Esophagus squamous epithelium (tissue), 5 donors: ENCODE results near the gene TMEM101. TPM values are rescaled to one million over a fixed set of nuclear protein-coding genes. Genes with fewer than 3 reads are reported as not detected.
A peak's percentile ranks its signal among the peaks of the same experiment; 100 is the strongest.
"Not testable (repeated sequence)": the region's sequence is repeated elsewhere in the genome, so short reads cannot be mapped to it uniquely, and the experiment has no call there.

Experiments used
- DNase-seq: peaks from one replicate; lab custom pipeline; 2025; lab: John Stamatoyannopoulos, UW
- H3K27ac ChIP-seq, 4 donors: fragments of 200-600 bp; sonication (generic); one replicate each; pipeline ENCODE4 v1.5.1; 2016 to 2019; ENCODE audit warnings: mild to moderate bottlenecking in 1 of 4
- H3K27me3 ChIP-seq, 4 donors: fragments of 200-600 bp; sonication (generic); 1 replicate in 3 of 4; 2 replicates in 1 of 4; pipeline versions ENCODE4 v1.5.1 to v1.6.0; 2017 to 2021; ENCODE audit warnings: antibody characterized with exemption in 1 of 4
- H3K36me3 ChIP-seq, 3 donors: fragments of 200-600 bp; sonication (generic); one replicate each; pipeline ENCODE4 v1.5.1; 2016 to 2019
- H3K4me1 ChIP-seq, 3 donors: fragments of 200-600 bp; sonication (generic); one replicate each; pipeline ENCODE4 v1.5.1; 2017 to 2019
- H3K4me3 ChIP-seq, 4 donors: fragments of 200-600 bp; sonication (generic); 1 replicate in 3 of 4; 2 replicates in 1 of 4; pipeline ENCODE4 v1.5.1; 2016 to 2019; ENCODE audit warnings: mild to moderate bottlenecking in 2 of 4, moderate library complexity in 1 of 4
- H3K9me3 ChIP-seq, 3 donors: fragments of 200-600 bp; sonication (generic); one replicate each; pipeline ENCODE4 v1.5.1; 2016 to 2019
- POLR2A ChIP-seq, 4 donors: fragments of 450-650 bp; IDR thresholded peaks; one replicate each; pipeline ENCODE4 v1.6.1; 2017; ENCODE audit warnings: antibody characterized with exemption in 4 of 4, mild to moderate bottlenecking in 4 of 4, moderate library complexity in 3 of 4
- WGBS, 2 donors: methylation state at CpG; one replicate each; pipeline ENCODE4 v1.1.5; 2018; 5-methylcytosine and 5-hydroxymethylcytosine counted together
- intact Hi-C: fragments of 100-400 bp; cut with DNase I; formaldehyde crosslinking; loops from one replicate; pipeline ENCODE4 v1.15.0; 2022
- total RNA-seq, 4 donors: library from RNA; depleted of rRNA; stranded (reverse); fragments of >200 nt; gene quantifications; one replicate each; pipeline ENCODE4 v1.1.0, GENCODE V29; 2016
- TF ChIP-seq, protein P1 (sequence below), 6 experiments: fragments of 450-650 bp in 4 of 6; fragments of 200-600 bp in 2 of 6; sonication (generic) in 2 of 6; IDR thresholded peaks; one replicate each; pipeline ENCODE4 v1.5.1; 2016 to 2019; ENCODE audit warnings: antibody characterized with exemption in 6 of 6, mild to moderate bottlenecking in 4 of 6, moderate library complexity in 4 of 6
- donor health status: DM: yes; HTN: yes; CAD: no.

Gene TMEM101
- total RNA-seq, 4 donors from 2014 or later, result 20.6 to 40.8 (median 34.1) TPM

DNA sequence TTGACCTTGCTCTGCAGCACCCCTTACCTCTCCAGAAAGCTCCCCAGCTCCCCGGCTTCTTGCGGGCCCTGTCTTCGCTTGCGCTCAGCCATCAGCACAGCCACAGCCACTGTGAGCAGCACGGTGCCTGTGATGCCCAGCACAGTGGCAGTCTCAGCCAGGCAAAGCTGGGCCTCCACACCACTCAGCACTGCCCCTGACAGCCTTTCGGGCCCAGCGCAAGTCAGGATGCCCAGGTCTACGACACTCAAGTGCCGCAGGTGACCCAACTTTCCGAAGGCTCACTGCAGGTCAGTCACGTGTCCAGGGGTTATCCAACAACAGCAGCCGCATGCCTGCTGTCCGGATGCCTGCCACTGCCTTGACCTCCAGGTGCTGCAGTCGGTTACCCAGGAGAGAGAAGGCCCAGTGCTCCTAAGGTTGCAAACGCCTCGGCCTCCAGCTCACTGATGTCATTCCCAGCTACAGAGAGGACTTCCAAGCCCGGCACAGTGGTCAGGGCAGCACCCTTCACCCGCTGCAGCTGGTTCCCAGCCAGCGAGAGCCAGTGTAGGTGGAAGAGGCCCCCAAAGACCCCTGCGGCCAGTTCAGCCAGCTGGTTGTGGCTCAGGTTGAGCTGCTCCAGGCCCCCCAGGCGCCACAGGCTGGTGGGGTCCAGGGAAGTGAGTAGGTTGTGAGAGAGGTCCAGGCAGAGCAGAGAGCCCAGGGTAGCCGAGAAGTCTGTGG lies 8.9 kb upstream of the TMEM101 start:
- intact Hi-C loops, result no loop called here
- Histone ChIP-seq H3K36me3 (peaks cover 0 to 49% (median 0%) of the 10 kb centered on the region in 3 donors), H3K27me3 (no peaks in the 10 kb centered on the region), H3K4me3 (no peak overlapping the region), H3K4me1 (no peaks in the 10 kb centered on the region), H3K27ac (no peak overlapping the region), H3K9me3 (no peaks in the 10 kb centered on the region)
- WGBS, 2 donors, result 92 to 94% methylated on average over 4 to 11 of the region's 22 CpGs
- no peak for DNase-seq
- TF ChIP-seq POLR2A (IDR thresholded peaks at IDR 0.05), result no peak
- TF ChIP-seq, protein P1, sequence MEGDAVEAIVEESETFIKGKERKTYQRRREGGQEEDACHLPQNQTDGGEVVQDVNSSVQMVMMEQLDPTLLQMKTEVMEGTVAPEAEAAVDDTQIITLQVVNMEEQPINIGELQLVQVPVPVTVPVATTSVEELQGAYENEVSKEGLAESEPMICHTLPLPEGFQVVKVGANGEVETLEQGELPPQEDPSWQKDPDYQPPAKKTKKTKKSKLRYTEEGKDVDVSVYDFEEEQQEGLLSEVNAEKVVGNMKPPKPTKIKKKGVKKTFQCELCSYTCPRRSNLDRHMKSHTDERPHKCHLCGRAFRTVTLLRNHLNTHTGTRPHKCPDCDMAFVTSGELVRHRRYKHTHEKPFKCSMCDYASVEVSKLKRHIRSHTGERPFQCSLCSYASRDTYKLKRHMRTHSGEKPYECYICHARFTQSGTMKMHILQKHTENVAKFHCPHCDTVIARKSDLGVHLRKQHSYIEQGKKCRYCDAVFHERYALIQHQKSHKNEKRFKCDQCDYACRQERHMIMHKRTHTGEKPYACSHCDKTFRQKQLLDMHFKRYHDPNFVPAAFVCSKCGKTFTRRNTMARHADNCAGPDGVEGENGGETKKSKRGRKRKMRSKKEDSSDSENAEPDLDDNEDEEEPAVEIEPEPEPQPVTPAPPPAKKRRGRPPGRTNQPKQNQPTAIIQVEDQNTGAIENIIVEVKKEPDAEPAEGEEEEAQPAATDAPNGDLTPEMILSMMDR (IDR thresholded peaks at IDR 0.05), result no peak

DNA sequence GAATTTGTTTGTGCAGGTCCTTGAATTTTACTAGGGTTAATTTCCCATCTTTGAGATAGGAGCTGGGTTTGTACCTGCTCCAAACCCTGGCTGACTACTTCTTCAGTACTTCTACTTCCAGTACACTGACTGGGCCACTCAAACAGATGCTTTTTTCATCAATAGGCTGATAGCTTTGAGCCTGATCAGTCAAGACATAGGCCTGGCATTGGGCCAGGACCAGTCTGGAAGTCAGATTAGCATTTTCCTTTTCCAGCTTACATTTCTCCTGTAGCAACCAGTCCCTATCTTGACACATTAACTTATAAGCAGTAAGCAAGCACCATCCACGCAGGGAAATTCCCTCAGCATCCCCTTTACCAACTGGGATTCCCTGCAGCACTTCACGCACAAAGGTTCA lies 7.5 kb upstream of the TMEM101 start:
- H3K9me3 ChIP-seq, result no peaks in the 10 kb centered on the region
- no peaks in the 10 kb centered on the region for H3K4me1 ChIP-seq
- no peak overlapping the region for H3K27ac ChIP-seq
- intact Hi-C loops, result no loop called here
- H3K4me3 ChIP-seq, result no peak overlapping the region
- H3K27me3 ChIP-seq, result no peaks in the 10 kb centered on the region
- 95 to 97% methylated on average over 2 of the region's 2 CpGs for WGBS, 2 donors
- DNase-seq, result no peak
- no peak for TF ChIP-seq POLR2A (IDR thresholded peaks at IDR 0.05)
- H3K36me3 ChIP-seq, result peaks cover 0 to 43% (median 0%) of the 10 kb centered on the region in 3 donors

DNA sequence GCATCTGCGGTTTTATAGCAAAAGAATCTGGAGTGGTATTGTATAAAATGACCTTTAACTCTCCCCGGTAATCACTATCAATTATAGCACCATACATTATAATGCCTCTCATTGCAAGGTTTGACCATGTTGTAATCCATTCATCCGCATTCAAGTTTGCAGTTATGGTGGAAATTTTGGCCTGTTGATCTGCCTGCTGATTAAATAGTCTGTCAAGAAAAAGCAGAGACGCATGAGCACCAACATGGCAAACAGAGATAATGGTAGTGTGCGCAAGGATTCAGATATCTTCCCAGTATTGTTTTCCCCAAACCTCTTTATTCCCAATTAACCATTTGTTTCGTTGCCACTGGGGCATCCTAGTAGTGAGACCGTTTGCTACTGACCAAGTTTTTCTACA lies 6.5 kb upstream of the TMEM101 start:
- 89 to 92% methylated on average over 7 of the region's 7 CpGs for WGBS, 2 donors
- H3K4me1 ChIP-seq, H3K4me3 ChIP-seq, DNase-seq, H3K27ac ChIP-seq, H3K27me3 ChIP-seq, H3K9me3 ChIP-seq, intact Hi-C loops: not testable (repeated sequence)
- H3K36me3 ChIP-seq, result peaks cover 0 to 43% (median 0%) of the 10 kb centered on the region in 3 donors

DNA sequence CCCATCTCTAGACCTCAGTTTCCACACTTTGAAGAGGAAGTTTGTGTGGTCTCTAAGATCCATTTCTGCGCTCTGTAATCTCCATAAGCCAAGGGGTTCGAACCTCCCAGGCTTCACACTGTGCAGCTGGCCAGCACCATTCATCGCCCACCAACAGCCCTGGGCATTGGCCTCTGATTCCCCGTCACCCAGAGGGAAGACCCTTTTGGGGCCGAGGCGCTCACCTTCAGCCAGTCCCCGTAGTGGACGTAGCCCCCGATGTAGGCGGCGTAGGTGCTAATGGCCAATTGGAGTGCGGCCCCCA lies 678 bp downstream of the TMEM101 start:
- TF ChIP-seq, protein P1 (IDR thresholded peaks at IDR 0.05), result no peak
- TF ChIP-seq POLR2A (IDR thresholded peaks at IDR 0.05), result no peak
- peak overlapping the region; percentile 71 to 90 (median 86) for H3K4me3 ChIP-seq
- no peaks in the 10 kb centered on the region for H3K9me3 ChIP-seq
- no peak for DNase-seq
- peak overlapping the region; percentile 80 to 90 (median 86) for H3K27ac ChIP-seq
- 20 to 41% methylated on average over 1 to 3 of the region's 12 CpGs for WGBS, 2 donors
- intact Hi-C loops, result no loop called here
- peaks cover 10 to 28% (median 12%) of the 10 kb centered on the region in 3 donors for H3K4me1 ChIP-seq
- H3K27me3 ChIP-seq, result no peaks in the 10 kb centered on the region
- peaks cover 0 to 38% (median 0%) of the 10 kb centered on the region in 3 donors for H3K36me3 ChIP-seq

DNA sequence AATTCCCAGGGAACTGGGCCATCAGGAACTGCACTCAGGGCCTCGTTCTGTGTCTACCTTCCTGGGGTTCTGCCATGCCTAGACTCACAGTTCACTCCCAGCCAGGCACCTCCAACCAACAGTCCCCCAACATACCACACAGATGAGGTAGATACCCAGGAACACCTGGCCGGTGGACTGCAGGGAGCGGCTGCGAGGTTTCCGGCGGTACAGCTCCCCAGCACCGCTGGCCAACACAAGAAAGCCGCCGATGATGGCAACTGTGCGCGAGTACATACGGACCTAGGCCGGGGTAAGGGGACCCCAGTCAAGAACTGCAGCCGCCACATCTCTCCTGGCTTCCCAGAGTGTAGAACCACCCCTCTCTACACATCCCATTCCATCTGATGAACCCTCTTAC lies 1.9 kb downstream of the TMEM101 start:
- Histone ChIP-seq H3K27ac (no peak overlapping the region), H3K36me3 (peaks cover 0 to 46% (median 0%) of the 10 kb centered on the region in 3 donors), H3K27me3 (no peaks in the 10 kb centered on the region), H3K9me3 (no peaks in the 10 kb centered on the region), H3K4me3 (no peak overlapping the region), H3K4me1 (peaks cover 14 to 34% (median 15%) of the 10 kb centered on the region in 3 donors)
- intact Hi-C loops, result no loop called here
- WGBS, 2 donors, result 100% methylated on average over 3 of the region's 14 CpGs; no CpG with 5 or more reads in 1 of the 2 donors
- no peak for DNase-seq
- TF ChIP-seq, protein P1 (IDR thresholded peaks at IDR 0.05), result no peak
- no peak for TF ChIP-seq POLR2A (IDR thresholded peaks at IDR 0.05)

DNA sequence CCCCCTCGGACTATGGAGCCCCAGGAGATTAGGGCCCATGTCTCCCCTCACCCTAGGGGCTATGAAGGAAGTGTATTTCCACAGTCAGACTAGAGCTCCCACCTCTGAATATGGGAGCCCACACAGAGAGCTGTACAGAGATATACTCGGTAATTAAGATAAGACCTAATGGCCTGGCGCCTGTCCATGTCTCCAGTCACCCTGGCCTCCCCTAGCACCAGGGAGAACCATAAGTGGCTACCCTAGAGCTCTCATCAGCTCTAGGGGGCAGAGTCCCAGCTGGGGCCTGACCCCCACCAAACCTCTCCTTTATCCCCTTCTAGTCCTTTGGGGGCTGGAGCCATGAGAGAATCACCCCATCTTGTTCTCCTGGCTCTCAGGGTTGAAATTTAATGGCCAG lies 2.4 kb downstream of the TMEM101 start:
- Histone ChIP-seq H3K4me3 (no peak overlapping the region), H3K27ac (no peak overlapping the region), H3K9me3 (no peaks in the 10 kb centered on the region), H3K36me3 (peaks cover 0 to 46% (median 0%) of the 10 kb centered on the region in 3 donors), H3K4me1 (peaks cover 19 to 39% (median 19%) of the 10 kb centered on the region in 3 donors), H3K27me3 (no peaks in the 10 kb centered on the region)
- intact Hi-C loops, result no loop called here
- WGBS, 2 donors, result 92% methylated on average over 2 of the region's 3 CpGs; no CpG with 5 or more reads in 1 of the 2 donors
- no peak for TF ChIP-seq POLR2A (IDR thresholded peaks at IDR 0.05)
- TF ChIP-seq, protein P1 (IDR thresholded peaks at IDR 0.05), result no peak
- DNase-seq, result no peak
